Cortex of kidney (tissue), 1 donor: Measurements from ENCODE around the gene AATF.

Source experiments
- DNase-seq: peaks from one replicate; lab custom pipeline; 2025; lab: John Stamatoyannopoulos, UW

Gene AATF

DNA sequence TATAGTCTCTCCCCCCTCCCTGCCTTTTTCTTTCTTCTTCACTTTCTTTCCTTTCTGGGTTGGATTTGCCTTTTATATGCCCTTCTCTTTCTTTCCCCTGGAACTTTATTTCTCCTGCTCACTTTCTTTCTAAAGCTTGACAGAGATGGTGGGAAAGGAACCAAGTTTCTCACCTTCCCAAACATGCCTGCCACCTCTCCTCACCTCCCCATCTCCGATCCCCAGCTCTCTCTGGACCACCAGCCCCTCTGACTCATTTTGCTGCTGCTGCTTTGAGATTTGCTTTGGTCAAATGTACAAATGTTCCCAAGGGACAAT, 18.2 kb upstream of the AATF start:
- DNase-seq = no peak

DNA sequence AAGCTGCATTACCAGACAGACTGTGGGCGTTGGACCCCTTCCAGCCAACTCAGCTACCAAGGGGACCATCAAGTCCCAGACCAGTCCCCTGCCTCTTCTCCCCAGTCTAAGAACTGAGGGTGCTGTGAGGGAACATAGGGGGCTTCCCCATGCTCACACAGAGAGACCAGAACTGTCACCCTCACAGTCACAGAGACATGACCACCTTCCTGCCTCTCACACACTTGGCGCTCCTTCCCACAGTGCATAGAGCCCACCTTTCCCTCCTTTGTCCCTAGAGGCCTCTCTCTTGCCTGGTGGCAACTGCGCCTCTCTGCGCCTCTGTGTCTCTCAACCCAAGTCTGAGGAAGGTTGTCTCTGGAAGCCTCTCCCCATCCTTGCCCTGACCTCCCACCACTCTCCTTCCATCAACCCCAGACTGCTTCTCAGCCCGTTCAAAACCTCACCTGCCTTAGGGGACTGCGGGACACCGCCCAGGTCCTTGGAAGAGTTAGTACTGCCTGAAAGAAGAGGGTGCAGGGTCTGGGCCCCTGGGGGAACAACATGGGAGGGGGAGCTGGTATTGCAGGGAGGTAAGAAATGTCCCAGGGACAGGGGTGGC, 17.6 kb upstream of the AATF start:
- no peak for DNase-seq

DNA sequence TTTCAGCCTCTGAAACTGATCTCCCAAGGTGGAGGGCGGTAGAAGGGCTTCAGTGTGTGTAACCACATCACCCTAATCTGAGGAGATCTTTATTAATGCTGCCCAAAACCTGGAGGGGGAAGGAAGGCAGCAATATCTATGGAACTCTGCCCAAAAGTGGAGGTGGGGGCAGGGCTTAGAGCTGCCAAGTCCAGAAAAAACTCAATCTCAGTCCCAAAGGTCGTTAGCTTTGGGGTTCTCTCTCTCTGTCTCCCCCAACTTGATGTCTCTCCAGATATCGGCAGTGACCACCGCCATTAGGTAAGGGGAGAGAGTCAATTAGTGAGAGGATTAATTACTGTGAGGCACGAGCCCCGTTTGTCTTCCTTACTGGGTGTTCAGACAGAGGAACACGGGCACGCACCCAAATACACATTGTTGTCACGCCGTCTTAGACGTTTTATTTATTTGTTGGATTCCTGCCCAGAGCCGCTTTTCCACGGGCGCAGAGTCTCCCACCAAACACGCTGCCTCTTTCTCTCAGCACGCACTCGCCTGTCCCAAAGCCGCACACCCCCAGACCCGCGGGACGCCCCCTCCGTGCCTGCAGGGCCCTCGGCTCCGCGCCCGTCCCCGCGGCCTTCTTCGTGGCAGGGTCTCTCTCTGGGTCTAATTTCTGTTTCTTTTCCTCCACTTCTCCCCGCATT, 16.9 kb upstream of the AATF start:
- no peak for DNase-seq

DNA sequence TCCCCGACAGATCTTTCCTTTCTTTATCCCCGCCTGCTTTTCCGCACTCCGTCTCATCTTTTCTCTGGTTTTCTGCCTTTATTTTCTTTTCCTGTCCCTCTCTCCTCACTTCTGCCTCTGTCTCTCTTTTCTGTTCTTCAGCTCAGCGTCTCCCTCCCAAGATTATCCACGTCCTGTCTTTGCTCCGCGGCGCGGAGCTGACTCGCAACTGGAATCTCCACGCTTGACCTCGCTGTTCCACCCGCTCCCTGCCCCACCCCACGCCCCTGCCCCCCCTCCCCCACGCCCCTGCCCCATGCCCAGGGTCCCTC, 16.4 kb upstream of the AATF start:
- DNase-seq = no peak

DNA sequence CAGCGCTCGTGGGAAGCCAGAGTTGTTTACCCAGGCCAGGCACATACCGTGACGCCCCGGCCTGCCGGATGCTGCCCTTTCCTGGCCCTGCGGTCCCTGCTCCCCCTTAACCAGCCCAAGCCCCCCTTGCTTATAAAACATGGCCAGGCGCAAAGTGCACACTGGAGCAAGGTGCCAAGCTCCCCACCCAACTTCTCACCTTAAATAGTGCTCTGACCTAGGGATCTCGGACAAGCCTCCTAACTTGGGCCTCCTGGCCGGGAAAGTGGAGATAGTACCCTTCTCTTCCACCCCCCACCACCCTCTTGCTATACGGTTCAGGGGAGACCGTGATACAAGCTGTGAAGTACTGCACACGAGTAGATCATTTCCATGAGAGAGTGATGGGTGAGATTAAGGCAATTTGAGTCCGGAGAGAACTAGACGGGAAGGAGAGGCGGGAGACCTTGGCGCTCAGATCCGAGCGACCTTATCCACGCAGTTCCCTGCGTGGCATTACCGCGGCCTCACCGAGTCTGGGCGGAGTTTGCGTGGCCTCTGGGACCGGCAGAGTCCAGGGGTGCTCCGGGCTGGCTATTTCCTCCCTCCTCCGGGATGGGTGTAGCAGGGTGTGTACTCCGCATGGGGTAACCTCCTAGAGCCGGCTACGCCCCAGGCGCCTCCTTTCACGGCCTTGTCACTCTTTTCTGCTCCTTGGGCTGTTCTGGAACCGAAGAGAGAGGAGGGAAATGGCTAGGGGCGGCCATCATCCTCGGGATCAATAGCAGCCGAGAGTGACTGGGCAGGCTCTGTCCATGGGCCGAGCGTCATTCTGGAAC, 15.9 kb upstream of the AATF start:
- no peak for DNase-seq

DNA sequence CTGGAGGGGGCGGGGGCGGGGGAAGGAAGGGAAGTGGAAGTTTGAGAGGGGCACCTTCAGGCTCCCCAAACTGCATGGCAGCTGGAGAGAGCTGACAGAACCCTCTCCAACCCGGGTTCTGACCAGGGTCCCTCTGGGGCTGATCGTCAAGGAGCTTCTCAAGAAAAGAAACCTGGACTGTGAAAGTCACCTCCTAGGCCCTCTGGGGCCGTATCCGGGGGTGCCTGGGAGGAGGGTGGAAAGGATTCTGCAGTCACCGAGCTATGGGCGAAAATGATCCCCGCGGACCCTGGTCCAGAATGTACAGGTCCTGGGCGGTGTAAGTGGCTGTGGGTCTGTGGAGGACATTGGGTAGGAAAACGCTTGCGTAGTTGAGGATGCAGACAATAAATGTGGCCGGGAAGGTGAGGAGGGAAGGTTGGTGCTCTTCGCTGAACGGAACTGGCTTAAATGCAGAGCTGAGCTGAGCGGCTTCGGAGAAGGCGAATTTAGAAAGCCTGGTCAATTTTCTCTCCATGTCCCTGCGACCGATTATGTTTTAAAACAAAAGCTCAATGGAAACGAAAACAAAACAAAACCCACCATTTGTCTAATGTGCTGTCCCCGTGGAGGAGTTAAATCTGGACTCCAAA, 15.1 kb upstream of the AATF start:
- DNase-seq = no peak

DNA sequence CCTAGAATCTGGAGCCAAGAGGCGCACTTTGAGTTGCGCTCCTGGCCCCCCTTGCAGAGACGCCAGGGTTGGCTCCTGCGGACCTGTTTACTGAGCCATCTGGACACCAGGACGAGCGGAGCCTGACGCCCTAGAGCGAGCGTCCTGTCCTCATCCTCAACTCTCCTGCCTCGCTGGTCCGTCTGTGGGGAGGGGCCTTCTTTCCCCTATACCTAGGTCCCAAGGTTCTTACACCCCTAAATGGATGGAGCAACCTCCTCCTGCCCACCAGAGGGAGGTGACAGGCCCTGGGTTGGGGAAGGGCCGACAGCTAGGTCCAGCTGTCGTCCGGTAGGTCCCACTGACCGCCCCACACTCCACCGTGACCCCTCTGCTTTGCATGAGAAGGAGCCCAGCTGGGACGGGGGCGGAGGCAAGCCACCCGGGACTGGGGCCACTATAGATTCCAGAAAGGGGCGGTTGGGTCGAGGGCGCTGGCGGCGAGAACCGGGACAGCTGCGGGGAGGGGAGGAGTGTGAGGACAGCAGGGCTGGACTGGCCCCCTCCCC, 14.5 kb upstream of the AATF start:
- DNase-seq = no peak

DNA sequence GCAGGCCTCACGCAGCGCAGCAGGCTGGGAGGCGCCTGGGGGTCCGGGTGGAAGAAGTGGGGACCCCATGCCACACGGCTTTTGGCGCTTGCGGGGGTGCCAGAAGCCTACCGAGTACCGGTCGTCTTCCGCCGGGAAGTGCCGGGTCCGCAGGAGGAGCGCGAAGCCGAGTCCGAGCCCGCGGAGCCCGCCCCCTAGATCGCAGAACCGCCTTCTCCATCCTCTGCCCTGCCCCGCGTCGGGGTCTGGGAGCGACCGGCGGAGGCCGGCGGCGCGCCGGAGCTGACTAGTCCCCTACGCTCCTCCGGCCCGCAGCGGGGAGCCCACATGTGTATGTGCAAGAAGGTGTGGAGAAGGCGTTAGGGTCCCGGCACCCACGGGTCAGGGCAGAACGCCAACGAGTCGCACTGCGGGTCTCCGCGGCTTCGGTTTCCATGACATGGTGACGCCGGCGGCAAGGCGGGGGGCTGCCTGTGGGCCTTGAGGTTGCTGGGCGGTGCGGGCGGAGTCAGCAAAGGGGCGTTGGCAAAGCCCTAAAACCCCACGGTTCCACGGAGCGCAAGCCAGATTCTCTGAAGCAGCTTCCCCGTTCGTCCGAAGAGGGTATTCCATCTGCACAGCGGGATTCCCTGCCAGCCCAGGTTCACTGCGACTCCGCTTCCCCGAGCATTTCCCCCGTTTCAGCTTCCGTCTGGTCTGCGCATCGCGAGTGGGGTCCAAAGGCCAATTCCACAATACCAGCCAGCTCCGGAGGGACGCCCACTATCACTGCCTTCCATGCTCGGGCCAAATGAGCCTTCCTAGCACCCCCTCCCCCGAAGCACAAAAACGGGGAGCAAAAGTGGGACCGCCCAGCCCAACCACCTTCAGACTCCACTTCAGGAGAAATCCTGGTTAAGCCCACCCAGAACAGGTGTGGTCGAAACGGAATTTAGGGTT, 13.8 kb upstream of the AATF start:
- no peak for DNase-seq

DNA sequence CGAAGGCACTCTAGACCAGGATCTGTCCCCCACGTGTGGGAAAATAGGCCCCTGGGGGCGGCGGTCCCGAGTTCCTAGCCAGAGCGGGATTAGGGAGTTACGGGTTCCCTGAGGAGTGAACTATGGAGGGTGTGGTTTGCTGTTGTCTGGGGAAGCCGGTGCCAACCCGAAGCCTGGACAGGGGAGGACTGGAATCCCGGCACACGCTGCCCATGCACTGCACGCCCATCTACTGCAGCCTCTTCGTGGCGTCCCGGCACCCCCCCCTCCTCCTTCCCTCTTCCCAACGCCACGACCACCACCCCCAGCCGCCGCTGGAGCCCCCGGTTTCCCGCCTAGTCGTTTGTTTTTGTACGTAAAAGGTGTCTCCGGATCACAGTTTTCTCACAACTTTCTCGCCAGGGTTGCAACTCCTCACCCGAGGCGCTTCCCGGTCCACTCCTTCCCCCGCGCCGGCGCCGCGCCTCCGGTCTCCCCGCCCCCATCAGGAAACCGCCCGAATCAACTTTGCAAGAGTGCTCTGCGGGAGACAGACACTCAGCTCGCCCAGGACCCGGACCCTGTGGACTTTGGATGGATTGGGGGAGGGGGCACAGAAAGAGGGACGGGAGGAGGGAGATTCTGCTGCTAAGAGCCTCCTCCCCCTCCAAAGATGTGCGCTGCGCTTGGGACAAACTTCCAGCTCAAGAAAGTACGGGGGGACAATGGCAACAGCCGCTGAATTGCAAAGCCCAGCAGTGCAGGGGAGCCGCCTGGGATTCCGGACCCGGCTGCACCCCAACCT, 12.9 kb upstream of the AATF start:
- DNase-seq = no peak

DNA sequence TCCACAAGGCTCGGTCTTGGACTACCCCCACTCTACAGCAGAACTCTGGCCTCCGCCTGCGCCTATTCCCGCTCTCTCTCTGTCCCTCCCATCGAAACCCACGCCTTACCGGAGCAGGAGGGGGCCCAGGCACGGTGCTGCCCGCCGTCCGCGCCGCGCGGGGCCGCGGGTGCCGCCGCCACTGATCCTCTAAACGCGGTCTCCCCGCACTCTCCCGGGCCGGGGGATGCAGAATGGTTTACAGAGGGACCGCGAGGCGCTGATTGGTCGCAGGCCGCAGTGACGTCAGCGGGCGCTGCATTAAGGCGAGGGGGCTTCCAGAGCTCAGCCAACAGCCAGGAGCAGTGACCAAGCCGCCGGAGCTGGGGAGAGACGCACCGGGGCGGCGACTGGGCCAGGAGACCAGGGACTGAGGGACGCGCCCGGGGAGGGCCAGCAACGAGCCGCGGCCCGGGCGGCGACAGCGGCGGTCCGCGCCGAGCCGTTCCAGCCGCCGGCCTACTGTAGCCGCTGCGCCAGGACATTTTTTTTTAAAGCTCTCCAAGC, 12.2 kb upstream of the AATF start:
- DNase-seq = no peak

DNA sequence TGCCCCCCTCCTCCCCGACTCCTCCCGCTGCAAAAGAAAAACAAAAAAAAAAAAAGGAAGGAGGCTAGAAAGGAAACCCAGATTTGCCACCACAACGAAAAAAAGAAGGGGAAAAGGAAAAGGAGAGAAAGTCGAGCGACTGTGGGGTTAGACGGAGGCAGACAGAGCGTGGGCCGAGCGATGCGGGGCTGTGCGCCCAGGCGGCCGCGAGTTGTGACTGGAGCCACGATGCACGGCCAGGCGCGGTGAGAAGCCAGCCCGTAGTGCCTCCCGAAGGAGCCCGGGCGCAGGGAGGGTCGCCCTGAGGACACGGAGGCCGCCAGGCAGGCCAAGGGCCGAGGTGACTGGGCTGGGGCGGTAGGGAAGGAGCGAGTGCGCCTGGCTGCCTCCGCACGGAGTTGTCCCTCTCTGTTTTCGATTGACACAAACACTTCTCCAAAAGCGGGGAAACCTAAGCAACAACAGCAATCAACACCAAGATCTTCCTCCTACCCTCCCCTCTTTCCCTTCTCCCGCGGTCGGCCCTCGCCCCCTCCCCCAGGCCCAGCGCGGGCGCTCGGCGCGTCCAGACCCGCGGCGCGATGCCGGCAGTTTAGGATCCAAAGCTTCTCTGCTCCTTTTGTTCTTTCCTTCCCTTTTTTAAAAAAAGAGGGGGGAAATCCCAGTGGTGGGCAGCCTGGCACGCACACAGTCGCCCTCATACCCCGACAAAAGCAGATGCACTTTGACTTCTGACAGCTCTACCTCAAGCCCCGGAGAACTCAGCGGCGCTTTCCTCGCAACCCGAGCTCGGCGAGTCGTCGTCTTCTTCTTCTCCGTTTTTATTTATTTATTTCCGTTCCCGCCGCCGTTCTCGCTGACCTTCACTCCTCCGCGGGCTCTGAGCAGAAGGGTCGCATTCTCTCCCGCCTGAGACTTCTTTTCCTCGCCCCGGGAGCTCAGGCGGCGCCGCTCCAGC, 11.5 kb upstream of the AATF start, which contains the start of gene LHX1:
Gene LHX1 (plus strand): TSS at position 475 of the 958 bp plus-strand sequence. CDS start 723 bp downstream, outside the sequence.
- no peak for DNase-seq

DNA sequence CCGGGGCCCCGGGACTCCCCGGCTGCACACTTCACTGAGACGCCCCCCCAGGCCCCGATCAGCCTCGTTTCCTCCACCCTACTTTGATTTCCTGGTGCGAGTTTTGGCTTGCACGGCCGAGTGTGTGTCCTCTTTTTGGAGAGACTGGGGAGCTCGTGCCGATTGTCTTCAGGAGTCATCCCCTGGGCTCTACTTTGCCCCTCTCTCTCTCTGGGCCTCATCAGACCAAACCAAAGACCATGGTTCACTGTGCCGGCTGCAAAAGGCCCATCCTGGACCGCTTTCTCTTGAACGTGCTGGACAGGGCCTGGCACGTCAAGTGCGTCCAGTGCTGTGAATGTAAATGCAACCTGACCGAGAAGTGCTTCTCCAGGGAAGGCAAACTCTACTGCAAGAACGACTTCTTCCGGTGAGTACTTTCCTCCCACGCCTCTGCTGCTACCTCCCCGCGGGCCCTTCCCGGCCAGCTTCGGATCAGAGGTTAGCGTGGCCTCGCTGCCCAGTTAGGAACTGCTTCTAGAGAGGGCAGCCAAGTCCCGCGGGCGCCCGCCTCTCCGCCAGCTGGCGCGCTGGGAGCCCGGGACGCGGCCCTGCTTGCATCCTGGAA, 10.7 kb upstream of the AATF start:
- no peak for DNase-seq

DNA sequence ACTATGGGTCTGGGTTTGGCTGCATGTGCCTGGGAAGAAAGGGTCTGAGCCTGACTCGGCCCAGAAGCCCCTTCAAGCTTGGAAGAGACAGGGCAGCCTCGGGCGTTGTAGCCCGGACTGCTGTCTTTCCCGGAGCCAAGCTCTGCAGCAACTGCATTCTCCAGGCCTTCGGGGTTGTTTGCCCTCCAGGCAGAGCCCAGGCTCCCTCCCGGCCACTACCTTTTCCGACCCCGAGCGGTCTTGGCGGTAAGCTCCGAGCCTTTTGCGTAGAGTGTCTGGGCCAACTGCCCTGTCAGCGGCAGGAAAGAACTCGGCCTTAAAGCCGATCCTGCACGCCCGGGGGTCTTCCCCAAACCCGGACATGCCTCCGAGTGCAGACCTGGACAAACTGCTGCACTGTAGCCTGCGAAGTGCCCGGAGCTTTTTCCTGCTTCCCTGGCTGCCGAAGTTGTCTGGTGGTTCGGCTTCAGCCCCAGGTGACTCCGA, 10.1 kb upstream of the AATF start:
- DNase-seq = no peak

DNA sequence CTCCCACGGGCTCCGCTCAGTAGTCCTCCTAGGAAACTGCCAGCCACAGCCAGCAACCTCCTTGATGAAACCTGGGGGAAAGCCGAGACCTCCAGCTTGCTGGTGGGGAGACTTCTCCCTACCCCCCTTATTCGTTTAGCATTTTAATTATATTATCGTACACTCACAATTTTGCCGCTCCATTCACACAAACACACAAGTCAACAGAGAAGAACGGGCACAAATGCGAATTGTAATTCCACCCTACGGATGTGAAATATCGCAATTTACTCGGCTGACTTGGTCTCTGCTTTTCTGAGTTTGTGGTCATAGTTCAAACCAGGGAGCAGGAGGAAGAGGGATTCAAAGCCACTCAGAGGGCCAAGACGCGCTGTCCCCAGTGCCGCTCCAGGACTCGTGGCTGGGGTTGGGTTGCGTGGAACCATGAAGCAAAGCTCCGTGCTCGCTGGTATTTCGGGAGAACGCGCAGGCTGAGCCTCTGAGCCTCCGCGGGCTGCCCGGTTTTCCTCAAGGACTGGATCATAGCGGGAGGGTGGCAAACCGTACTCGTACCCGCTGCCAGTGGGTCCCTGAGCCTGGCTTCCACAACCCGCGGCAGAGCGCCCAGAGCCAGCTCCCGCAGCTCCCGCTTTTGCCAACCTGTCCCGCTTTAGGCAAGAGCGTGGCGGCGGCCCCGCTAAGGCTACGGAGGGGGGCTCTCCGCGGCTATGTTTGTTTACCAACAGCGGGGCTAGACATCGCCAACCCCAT, 9.5 kb upstream of the AATF start:
- DNase-seq = no peak

DNA sequence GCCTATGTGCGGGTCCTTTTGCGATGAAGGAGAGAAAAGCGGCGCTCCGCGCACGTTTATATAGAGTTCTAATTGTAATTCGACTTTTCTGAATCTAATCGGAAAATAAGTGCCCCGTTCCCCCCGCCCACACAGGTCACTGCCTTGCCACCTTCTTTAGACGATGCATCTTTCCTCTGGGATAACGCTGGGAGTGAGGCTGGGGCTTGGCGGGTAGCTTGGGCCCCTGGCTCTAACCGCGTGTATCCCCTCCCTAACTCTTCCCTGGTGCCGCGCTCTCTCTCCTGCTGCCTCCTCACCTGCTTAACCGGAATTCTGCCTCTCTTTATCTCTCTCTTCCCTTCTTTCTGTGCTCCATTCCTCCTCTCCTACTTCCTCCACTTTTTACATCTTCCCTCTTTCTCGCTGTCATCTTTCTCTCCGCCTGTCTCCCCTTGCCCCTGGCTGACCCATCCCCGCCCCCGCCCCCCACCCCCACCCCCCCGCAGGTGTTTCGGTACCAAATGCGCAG, 8.9 kb upstream of the AATF start:
- DNase-seq = no peak

DNA sequence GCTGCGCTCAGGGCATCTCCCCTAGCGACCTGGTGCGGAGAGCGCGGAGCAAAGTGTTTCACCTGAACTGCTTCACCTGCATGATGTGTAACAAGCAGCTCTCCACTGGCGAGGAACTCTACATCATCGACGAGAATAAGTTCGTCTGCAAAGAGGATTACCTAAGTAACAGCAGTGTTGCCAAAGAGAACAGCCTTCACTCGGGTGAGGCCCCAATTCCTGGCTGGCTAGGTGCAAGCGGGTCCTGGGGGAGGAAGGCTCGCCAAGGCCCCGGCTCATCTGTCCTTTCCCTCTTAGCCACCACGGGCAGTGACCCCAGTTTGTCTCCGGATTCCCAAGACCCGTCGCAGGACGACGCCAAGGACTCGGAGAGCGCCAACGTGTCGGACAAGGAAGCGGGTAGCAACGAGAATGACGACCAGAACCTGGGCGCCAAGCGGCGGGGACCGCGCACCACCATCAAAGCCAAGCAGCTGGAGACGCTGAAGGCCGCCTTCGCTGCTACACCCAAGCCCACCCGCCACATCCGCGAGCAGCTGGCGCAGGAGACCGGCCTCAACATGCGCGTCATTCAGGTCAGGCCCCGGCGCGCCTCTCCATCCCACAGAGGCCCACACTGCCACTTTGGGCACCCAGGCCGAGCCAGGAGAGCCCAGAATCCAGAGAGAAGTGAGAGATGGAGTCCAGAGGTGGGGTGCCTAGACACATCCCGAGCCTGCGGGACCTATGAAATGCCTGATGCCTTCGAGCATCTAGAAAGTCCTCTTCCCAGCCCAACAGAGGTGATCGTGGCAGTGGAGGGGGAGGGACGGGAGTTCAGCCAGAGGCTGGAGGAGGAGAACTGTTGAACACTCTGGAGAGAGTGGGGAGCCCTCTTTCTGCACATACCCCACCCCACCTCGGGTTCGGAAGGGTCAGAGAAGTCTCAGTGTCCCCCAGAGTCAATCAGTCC, 8.2 kb upstream of the AATF start:
- DNase-seq = no peak
